ENCODE results near the gene DLG5.

The DLG5 gene

DNA sequence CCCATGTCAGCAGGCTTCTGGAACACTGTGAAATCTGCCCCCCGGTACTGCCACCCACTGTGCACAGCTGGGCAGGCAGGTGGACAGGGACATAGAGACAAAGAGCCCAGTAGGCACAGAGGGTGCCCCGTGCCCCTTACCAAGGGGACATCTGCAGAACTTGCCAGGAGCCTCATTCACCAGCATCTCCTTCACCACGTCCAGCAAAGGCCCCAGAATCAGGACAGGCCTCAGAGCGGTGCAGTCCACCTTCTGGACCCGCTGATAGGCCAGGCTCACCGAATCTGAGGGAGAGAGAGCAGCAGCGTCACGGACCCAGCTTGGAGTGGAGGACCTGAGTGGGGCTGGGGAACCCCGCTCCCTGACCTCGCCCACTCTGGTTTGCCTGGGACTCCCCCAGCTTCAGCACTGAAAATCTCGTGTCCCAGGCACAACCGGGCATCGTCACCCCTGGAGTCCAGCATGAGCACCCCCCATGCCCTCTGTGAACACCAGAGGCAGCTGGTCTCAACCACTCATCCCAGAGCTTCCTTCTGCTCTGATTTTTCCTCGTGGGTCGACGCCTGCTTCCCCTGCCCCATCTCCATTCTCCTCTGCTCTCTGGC lies 130.1 kb downstream of the DLG5 start:
- Histone ChIP-seq H3K27me3 (replicated peaks; ENCODE audit: control insufficient read depth, insufficient read depth, low read length) (no peaks in the 10 kb centered on the region), H3K9ac (ENCODE audit: low read length) (no peak overlapping the region), H3K4me3 (ENCODE audit: low read length) (no peak overlapping the region), H3K36me3 (ENCODE audit: control insufficient read depth, insufficient read depth, low read length, severe bottlenecking) (peaks cover 78% of the 10 kb centered on the region), H3K9me3 (ENCODE audit: control insufficient read depth, low read length) (no peaks in the 10 kb centered on the region), H3K4me1 (ENCODE audit: control insufficient read depth, insufficient read depth, low read length) (peaks cover 7% of the 10 kb centered on the region)
- DNase-seq (ENCODE audit: low read depth) = no peak

DNA sequence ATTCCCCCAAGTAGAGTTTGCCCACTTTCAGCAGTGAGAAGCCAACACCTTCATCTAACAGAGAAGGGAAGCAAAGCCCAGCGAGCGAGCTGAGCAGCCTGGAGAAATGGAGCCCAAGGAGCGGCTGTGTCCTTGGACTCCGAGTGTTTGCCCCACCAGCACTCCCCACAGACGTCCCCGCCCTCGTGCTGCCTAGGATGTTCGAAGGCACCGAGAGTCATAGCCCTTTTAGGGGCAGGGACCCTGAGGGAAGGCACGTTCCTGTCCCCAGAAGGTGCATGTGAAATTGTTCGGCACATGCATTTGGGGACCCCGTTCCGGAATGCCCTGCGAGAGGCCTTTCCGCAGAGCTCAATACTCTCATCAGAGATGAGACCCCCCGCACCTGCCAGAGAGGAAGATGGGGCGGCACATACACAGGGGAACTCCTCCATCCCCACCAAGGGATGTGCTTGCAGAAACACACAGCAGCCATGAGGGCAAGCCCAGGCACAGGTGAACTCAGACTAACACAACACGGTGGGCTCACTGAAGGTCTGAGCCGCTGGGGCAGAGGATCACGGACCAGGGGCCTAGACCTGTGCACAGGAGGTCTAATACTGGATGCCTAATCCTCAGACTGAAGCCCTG lies 131.0 kb downstream of the DLG5 start:
- DNase-seq (ENCODE audit: low read depth) = no peak
- Histone ChIP-seq H3K9ac (ENCODE audit: low read length) (no peak overlapping the region), H3K4me1 (ENCODE audit: control insufficient read depth, insufficient read depth, low read length) (no peaks in the 10 kb centered on the region), H3K36me3 (ENCODE audit: control insufficient read depth, insufficient read depth, low read length, severe bottlenecking) (peaks cover 84% of the 10 kb centered on the region), H3K27me3 (replicated peaks; ENCODE audit: control insufficient read depth, insufficient read depth, low read length) (no peaks in the 10 kb centered on the region), H3K4me3 (ENCODE audit: low read length) (no peak overlapping the region), H3K9me3 (ENCODE audit: control insufficient read depth, low read length) (no peaks in the 10 kb centered on the region)

- DNase-seq (ENCODE audit: low read depth) = no peak
- H3K4me1 ChIP-seq (ENCODE audit: control insufficient read depth, insufficient read depth, low read length) = no peaks in the 10 kb centered on the region
- no peaks in the 10 kb centered on the region for H3K9me3 ChIP-seq (ENCODE audit: control insufficient read depth, low read length)
Measured at GRCh38 chr10:77794256-77795142, 132.1 kb downstream of the DLG5 start.

DNA sequence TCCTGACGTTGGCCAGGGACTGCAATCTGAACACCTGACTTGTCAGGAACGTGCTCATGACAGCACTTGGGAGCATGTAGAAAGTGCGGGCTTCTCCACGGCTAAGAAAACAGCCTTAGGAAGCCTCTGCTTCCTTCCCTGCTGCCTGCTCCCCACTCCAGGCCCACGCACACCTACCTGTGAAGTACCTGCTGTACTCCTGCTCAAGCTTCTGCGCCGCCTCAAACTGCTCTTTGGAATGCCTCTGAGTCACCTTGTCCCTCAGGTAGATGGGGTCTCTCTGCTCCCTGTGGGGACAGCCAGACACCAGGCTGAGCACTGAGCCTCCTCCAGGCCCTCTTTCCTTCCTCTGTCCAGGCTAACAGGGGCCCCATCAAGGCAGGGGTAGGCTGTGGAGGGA lies 132.7 kb downstream of the DLG5 start:
- no peaks in the 10 kb centered on the region for H3K27me3 ChIP-seq (replicated peaks; ENCODE audit: control insufficient read depth, insufficient read depth, low read length)
- H3K36me3 ChIP-seq (ENCODE audit: control insufficient read depth, insufficient read depth, low read length, severe bottlenecking) = peaks cover 79% of the 10 kb centered on the region
- H3K9me3 ChIP-seq (ENCODE audit: control insufficient read depth, low read length) = no peaks in the 10 kb centered on the region
- DNase-seq (ENCODE audit: low read depth) = no peak
- H3K9ac ChIP-seq (ENCODE audit: low read length) = no peak overlapping the region
- H3K4me1 ChIP-seq (ENCODE audit: control insufficient read depth, insufficient read depth, low read length) = no peaks in the 10 kb centered on the region
- no peak overlapping the region for H3K4me3 ChIP-seq (ENCODE audit: low read length)

More at GRCh38 chr10:77794256-77795142, 132.1 kb downstream of the DLG5 start:
- no peaks in the 10 kb centered on the region for H3K27me3 ChIP-seq (replicated peaks; ENCODE audit: control insufficient read depth, insufficient read depth, low read length)
- peaks cover 85% of the 10 kb centered on the region for H3K36me3 ChIP-seq (ENCODE audit: control insufficient read depth, insufficient read depth, low read length, severe bottlenecking)
- H3K9ac ChIP-seq (ENCODE audit: low read length) = no peak overlapping the region
- H3K4me3 ChIP-seq (ENCODE audit: low read length) = no peak overlapping the region

- Histone ChIP-seq H3K36me3 (ENCODE audit: control insufficient read depth, insufficient read depth, low read length, severe bottlenecking) (peaks cover 69% of the 10 kb centered on the region), H3K9me3 (ENCODE audit: control insufficient read depth, low read length) (no peaks in the 10 kb centered on the region), H3K9ac (ENCODE audit: low read length) (no peak overlapping the region), H3K27me3 (replicated peaks; ENCODE audit: control insufficient read depth, insufficient read depth, low read length) (no peaks in the 10 kb centered on the region), H3K4me3 (ENCODE audit: low read length) (no peak overlapping the region), H3K4me1 (ENCODE audit: control insufficient read depth, insufficient read depth, low read length) (no peaks in the 10 kb centered on the region)
- no peak for DNase-seq (ENCODE audit: low read depth)
Measured at GRCh38 chr10:77792155-77792554, 134.4 kb downstream of the DLG5 start.

- Histone ChIP-seq H3K4me1 (ENCODE audit: control insufficient read depth, insufficient read depth, low read length) (no peaks in the 10 kb centered on the region), H3K9ac (ENCODE audit: low read length) (no peak overlapping the region), H3K4me3 (ENCODE audit: low read length) (no peak overlapping the region), H3K27me3 (replicated peaks; ENCODE audit: control insufficient read depth, insufficient read depth, low read length) (no peaks in the 10 kb centered on the region), H3K9me3 (ENCODE audit: control insufficient read depth, low read length) (no peaks in the 10 kb centered on the region), H3K36me3 (ENCODE audit: control insufficient read depth, insufficient read depth, low read length, severe bottlenecking) (peaks cover 68% of the 10 kb centered on the region)
- no peak for DNase-seq (ENCODE audit: low read depth)
Measured at GRCh38 chr10:77791506-77791905, 135.0 kb downstream of the DLG5 start.

DNA sequence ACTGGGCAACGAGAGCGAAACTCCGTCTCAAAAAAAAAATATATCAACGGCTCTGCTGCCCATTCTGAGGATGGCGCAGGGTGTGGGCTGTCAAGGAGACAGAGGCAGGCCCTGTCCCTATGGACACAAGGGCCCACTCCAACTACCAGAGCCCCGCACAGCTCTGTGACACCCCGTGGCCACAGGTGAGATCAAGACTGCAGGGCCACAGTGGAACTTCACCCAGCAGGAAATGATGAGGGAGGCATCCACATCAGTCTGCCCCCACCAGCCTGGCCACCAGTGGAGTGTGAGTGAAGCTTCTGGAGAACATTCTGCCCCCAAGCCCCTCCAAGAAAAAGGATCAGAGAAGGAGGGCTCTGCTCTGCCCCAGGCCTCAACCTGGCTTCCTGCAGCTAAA lies 136.7 kb downstream of the DLG5 start:
- H3K4me1 ChIP-seq (ENCODE audit: control insufficient read depth, insufficient read depth, low read length) = peaks cover 5% of the 10 kb centered on the region
- H3K27me3 ChIP-seq (replicated peaks; ENCODE audit: control insufficient read depth, insufficient read depth, low read length) = no peaks in the 10 kb centered on the region
- H3K9ac ChIP-seq (ENCODE audit: low read length) = no peak overlapping the region
- DNase-seq (ENCODE audit: low read depth) = no peak
- H3K36me3 ChIP-seq (ENCODE audit: control insufficient read depth, insufficient read depth, low read length, severe bottlenecking) = peaks cover 62% of the 10 kb centered on the region
- H3K9me3 ChIP-seq (ENCODE audit: control insufficient read depth, low read length) = no peaks in the 10 kb centered on the region
- H3K4me3 ChIP-seq (ENCODE audit: low read length) = no peak overlapping the region

GRCh38 chr10:77789016-77789415 lies 137.5 kb downstream of the DLG5 start:
- peaks cover 56% of the 10 kb centered on the region for H3K36me3 ChIP-seq (ENCODE audit: control insufficient read depth, insufficient read depth, low read length, severe bottlenecking)
- no peak overlapping the region for H3K9ac ChIP-seq (ENCODE audit: low read length)
- no peak overlapping the region for H3K4me3 ChIP-seq (ENCODE audit: low read length)
- H3K9me3 ChIP-seq (ENCODE audit: control insufficient read depth, low read length) = no peaks in the 10 kb centered on the region
- peaks cover 5% of the 10 kb centered on the region for H3K4me1 ChIP-seq (ENCODE audit: control insufficient read depth, insufficient read depth, low read length)
- H3K27me3 ChIP-seq (replicated peaks; ENCODE audit: control insufficient read depth, insufficient read depth, low read length) = no peaks in the 10 kb centered on the region
- no peak for DNase-seq (ENCODE audit: low read depth)

- H3K9ac ChIP-seq (ENCODE audit: low read length) = no peak overlapping the region
- H3K27me3 ChIP-seq (replicated peaks; ENCODE audit: control insufficient read depth, insufficient read depth, low read length) = no peaks in the 10 kb centered on the region
- H3K36me3 ChIP-seq (ENCODE audit: control insufficient read depth, insufficient read depth, low read length, severe bottlenecking) = peaks cover 53% of the 10 kb centered on the region
- no peaks in the 10 kb centered on the region for H3K9me3 ChIP-seq (ENCODE audit: control insufficient read depth, low read length)
- H3K4me3 ChIP-seq (ENCODE audit: low read length) = no peak overlapping the region
- H3K4me1 ChIP-seq (ENCODE audit: control insufficient read depth, insufficient read depth, low read length) = peaks cover 5% of the 10 kb centered on the region
- DNase-seq (ENCODE audit: low read depth) = no peak
Measured at GRCh38 chr10:77788496-77789010, 138.0 kb downstream of the DLG5 start.

- Histone ChIP-seq H3K9me3 (ENCODE audit: control insufficient read depth, low read length) (no peaks in the 10 kb centered on the region), H3K36me3 (ENCODE audit: control insufficient read depth, insufficient read depth, low read length, severe bottlenecking) (peaks cover 51% of the 10 kb centered on the region), H3K4me1 (ENCODE audit: control insufficient read depth, insufficient read depth, low read length) (peaks cover 5% of the 10 kb centered on the region), H3K27me3 (replicated peaks; ENCODE audit: control insufficient read depth, insufficient read depth, low read length) (no peaks in the 10 kb centered on the region), H3K4me3 (ENCODE audit: low read length) (no peak overlapping the region), H3K9ac (ENCODE audit: low read length) (no peak overlapping the region)
- no peak for DNase-seq (ENCODE audit: low read depth)
Measured at GRCh38 chr10:77787440-77787839, 139.1 kb downstream of the DLG5 start.

- Histone ChIP-seq H3K9me3 (ENCODE audit: control insufficient read depth, low read length) (no peaks in the 10 kb centered on the region), H3K36me3 (ENCODE audit: control insufficient read depth, insufficient read depth, low read length, severe bottlenecking) (peaks cover 48% of the 10 kb centered on the region), H3K4me3 (ENCODE audit: low read length) (no peak overlapping the region), H3K9ac (ENCODE audit: low read length) (no peak overlapping the region), H3K27me3 (replicated peaks; ENCODE audit: control insufficient read depth, insufficient read depth, low read length) (no peaks in the 10 kb centered on the region), H3K4me1 (ENCODE audit: control insufficient read depth, insufficient read depth, low read length) (peaks cover 5% of the 10 kb centered on the region)
- DNase-seq (ENCODE audit: low read depth) = peak; percentile 70
Measured at GRCh38 chr10:77784856-77785255, 141.7 kb downstream of the DLG5 start.

Measured in adipocyte (in vitro differentiated cells).